GM12875 (cell line): ENCODE data around the gene ARHGAP45.
A peak's percentile ranks its signal among the peaks of the same experiment; 100 is the strongest.

Experiments
- H3K4me3 ChIP-seq: one replicate; pipeline ENCODE4 v1.5.1; 2011; ENCODE audit warnings: low read depth, low read length, control low read depth
- TF ChIP-seq, protein P1 (sequence below): IDR thresholded peaks from 2 replicates; pipeline ENCODE4 v1.5.1; 2011; ENCODE audit warnings: low read depth, mild to moderate bottlenecking, control low read depth, inconsistent platforms, low read length, moderate library complexity, borderline replicate concordance; ENCODE audit not compliant: insufficient read depth

Gene ARHGAP45

GRCh38 chr19:1028062-1028926 lies 38.7 kb upstream of the ARHGAP45 start:
- H3K4me3 ChIP-seq = peak overlapping the region; percentile 95
- TF ChIP-seq, protein P1, sequence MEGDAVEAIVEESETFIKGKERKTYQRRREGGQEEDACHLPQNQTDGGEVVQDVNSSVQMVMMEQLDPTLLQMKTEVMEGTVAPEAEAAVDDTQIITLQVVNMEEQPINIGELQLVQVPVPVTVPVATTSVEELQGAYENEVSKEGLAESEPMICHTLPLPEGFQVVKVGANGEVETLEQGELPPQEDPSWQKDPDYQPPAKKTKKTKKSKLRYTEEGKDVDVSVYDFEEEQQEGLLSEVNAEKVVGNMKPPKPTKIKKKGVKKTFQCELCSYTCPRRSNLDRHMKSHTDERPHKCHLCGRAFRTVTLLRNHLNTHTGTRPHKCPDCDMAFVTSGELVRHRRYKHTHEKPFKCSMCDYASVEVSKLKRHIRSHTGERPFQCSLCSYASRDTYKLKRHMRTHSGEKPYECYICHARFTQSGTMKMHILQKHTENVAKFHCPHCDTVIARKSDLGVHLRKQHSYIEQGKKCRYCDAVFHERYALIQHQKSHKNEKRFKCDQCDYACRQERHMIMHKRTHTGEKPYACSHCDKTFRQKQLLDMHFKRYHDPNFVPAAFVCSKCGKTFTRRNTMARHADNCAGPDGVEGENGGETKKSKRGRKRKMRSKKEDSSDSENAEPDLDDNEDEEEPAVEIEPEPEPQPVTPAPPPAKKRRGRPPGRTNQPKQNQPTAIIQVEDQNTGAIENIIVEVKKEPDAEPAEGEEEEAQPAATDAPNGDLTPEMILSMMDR = no peak

- TF ChIP-seq, protein P1 = no peak
- no peak overlapping the region for H3K4me3 ChIP-seq
Observed at GRCh38 chr19:1032264-1032867, 34.6 kb upstream of the ARHGAP45 start.

DNA sequence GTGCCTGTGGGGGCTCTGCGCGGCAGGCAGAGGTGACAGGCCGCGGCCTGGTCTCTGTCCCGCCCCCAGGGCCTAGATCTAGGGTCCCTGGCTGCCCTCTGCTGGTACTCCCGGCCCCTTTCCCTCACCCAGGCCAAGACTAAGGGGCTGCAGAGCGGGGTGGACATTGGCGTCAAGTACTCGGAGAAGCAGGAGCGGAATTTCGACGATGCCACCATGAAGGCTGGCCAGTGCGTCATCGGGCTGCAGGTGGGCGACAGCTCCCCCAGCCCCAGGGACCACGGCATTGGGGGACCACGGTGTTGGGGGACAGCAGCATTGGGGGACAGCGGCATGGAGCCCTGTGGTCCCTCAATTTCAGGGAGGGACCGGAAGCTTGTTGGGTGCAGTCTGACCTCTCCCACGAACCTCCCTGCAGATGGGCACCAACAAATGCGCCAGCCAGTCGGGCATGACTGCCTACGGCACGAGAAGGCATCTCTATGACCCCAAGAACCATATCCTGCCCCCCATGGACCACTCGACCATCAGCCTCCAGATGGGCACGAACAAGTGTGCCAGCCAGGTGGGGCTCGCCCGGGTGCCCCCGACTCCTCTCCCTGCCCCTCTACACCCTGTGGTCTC lies 30.9 kb upstream of the ARHGAP45 start:
- H3K4me3 ChIP-seq = no peak overlapping the region
- TF ChIP-seq, protein P1 = no peak

- H3K4me3 ChIP-seq = peak overlapping the region; percentile 10
- TF ChIP-seq, protein P1 = no peak
Observed at GRCh38 chr19:1037621-1038064, 29.3 kb upstream of the ARHGAP45 start.

DNA sequence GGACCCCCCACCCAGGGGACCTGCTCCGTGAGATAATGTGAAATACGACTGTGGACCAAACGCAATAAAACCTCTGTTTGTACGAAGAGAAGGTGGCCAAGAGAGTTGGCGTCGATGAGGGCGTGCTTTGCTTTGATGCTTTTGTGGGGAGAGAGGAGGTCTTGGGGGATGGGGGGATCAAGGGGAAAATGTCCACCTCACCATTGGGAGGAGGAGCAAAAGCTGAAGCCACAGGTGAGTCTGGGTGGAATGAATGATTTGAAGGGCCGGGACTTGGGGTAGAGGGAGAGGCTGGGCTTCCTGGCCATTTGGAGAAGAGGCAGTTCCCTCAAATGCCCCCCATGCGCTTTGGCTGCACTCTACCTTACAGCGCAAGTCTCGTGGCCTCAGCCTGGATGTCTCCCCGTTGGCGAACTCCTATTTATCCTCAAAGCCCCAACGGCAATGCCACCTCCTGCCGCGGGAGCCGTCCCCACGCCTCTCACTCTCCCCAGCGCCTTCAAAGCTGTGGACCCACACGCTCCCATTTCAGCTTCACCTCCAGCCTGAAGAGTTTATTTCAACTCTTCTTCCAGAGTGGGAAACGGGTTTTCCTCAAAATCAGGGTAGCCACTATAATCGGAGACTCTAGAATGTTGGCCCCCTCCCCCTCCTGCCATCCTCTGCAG lies 27.9 kb upstream of the ARHGAP45 start:
- no peak overlapping the region for H3K4me3 ChIP-seq
- TF ChIP-seq, protein P1 = no peak

GRCh38 chr19:1039646-1040475 lies 27.1 kb upstream of the ARHGAP45 start, which contains the start of gene ABCA7:
ABCA7 (plus strand) TSS chr19:1040107; CDS start chr19:1041362, 1,255 bp downstream.
- TF ChIP-seq, protein P1 = no peak
- H3K4me3 ChIP-seq = peak within 1 kb of the TSS; percentile 64
